Activated T-cell treated with anti-CD3 and anti-CD28 coated beads for 1 hour (primary cell): ENCODE data around the gene ZNF850.
A peak's percentile ranks its signal among the peaks of the same experiment; 100 is the strongest.
"Not testable (repeated sequence)": the region's sequence is repeated elsewhere in the genome, so short reads cannot be mapped to it uniquely, and the experiment has no call there.

Experiments used
- DNase-seq: peaks from one replicate; pipeline ENCODE4 v3.0.0-alpha.2; 2020; ENCODE audit warnings: low read depth

ZNF850 gene

GRCh38 chr19:36772311-36773222, at the start of gene ZNF850:
Gene ZNF850 (minus strand): TSS chr19:36772807. CDS start chr19:36762606, 10,201 bp downstream.
- peak; percentile 92 for DNase-seq

- no peak for DNase-seq
These were observed 49.2 kb upstream of the ZNF850 start for GRCh38 chr19:36821758-36822157.

GRCh38 chr19:36819130-36819630, 46.6 kb upstream of the ZNF850 start:
- DNase-seq, result no peak

- no peak for DNase-seq
These were observed 34.4 kb upstream of the ZNF850 start for GRCh38 chr19:36807029-36807428.

GRCh38 chr19:36805364-36805763, 32.8 kb upstream of the ZNF850 start:
- no peak for DNase-seq

GRCh38 chr19:36797786-36798108, 25.1 kb upstream of the ZNF850 start:
- no peak for DNase-seq

- DNase-seq, result no peak
These were observed 24.0 kb upstream of the ZNF850 start for GRCh38 chr19:36796714-36796992.

- DNase-seq, result not testable (repeated sequence)
These were observed 19.0 kb upstream of the ZNF850 start for GRCh38 chr19:36791420-36792141.

- DNase-seq, result no peak
These were observed 3.2 kb upstream of the ZNF850 start for GRCh38 chr19:36775768-36776167.

GRCh38 chr19:36773223-36773579, 594 bp upstream of the ZNF850 start:
- no peak for DNase-seq

GRCh38 chr19:36771261-36772231, 1.1 kb downstream of the ZNF850 start:
- DNase-seq, result no peak

GRCh38 chr19:36750066-36750691, 22.4 kb downstream of the ZNF850 start:
- no peak for DNase-seq

GRCh38 chr19:36749613-36750012, 23.0 kb downstream of the ZNF850 start:
- not testable (repeated sequence) for DNase-seq

- no peak for DNase-seq
These were observed 24.0 kb downstream of the ZNF850 start for GRCh38 chr19:36748431-36749275.

- no peak for DNase-seq
These were observed 24.9 kb downstream of the ZNF850 start for GRCh38 chr19:36747750-36748149.

GRCh38 chr19:36745870-36746269, 26.7 kb downstream of the ZNF850 start:
- DNase-seq, result no peak

GRCh38 chr19:36736166-36736565, 36.4 kb downstream of the ZNF850 start:
- DNase-seq, result not testable (repeated sequence)

GRCh38 chr19:36719687-36720556, 52.7 kb downstream of the ZNF850 start:
- no peak for DNase-seq

- no peak for DNase-seq
These were observed 63.2 kb downstream of the ZNF850 start for GRCh38 chr19:36709423-36709822.

GRCh38 chr19:36707134-36707533, 65.5 kb downstream of the ZNF850 start:
- DNase-seq, result no peak
